Jurkat, Clone E6-1 (cell line): ENCODE data around the gene ST3GAL4. TPM values are rescaled to one million over a fixed set of nuclear protein-coding genes. Genes with fewer than 3 reads are reported as not detected.
"Not testable (repeated sequence)": the region's sequence is repeated elsewhere in the genome, so short reads cannot be mapped to it uniquely, and the experiment has no call there.

Experiments
- DNase-seq: peaks from one replicate; pipeline ENCODE4 v3.0.0-alpha.2; 2011; ENCODE audit warnings: low read depth, low spot score
- H3K4me3 ChIP-seq: 2 replicates; pipeline ENCODE4 v1.5.1; 2011; ENCODE audit warnings: mild to moderate bottlenecking, low read length, control low read depth, moderate library complexity
- polyA plus RNA-seq: library from polyadenylated mRNA; unstranded; fragments of >200 nt; gene quantifications from one replicate; pipeline ENCODE4 v1.2.1, GENCODE V29; 2012; ENCODE audit warnings: missing spikeins; ENCODE audit not compliant: insufficient read length, insufficient read depth

The ST3GAL4 gene
- 22.6 TPM for polyA plus RNA-seq

- H3K4me3 ChIP-seq: peak within 1 kb of the TSS; percentile 96
- DNase-seq: peak; percentile 63
Observed at GRCh38 chr11:126355324-126355925, at the start of gene ST3GAL4. Gene ST3GAL4 (plus strand): TSS chr11:126355686. CDS start chr11:126406156, 50,470 bp downstream.

- DNase-seq: no peak
- no peak overlapping the region for H3K4me3 ChIP-seq
Observed at GRCh38 chr11:126305699-126306098, 49.8 kb upstream of the ST3GAL4 start.

- peak; percentile 56 for DNase-seq
- H3K4me3 ChIP-seq: no peak overlapping the region
Observed at GRCh38 chr11:126307706-126308105, 47.8 kb upstream of the ST3GAL4 start.

- no peak overlapping the region for H3K4me3 ChIP-seq
- DNase-seq: no peak
Observed at GRCh38 chr11:126308271-126308671, 47.2 kb upstream of the ST3GAL4 start.

- not testable (repeated sequence) for H3K4me3 ChIP-seq, DNase-seq
Observed at GRCh38 chr11:126308771-126309170, 46.7 kb upstream of the ST3GAL4 start.

- DNase-seq: no peak
- H3K4me3 ChIP-seq: no peak overlapping the region
Observed at GRCh38 chr11:126310200-126310991, 45.1 kb upstream of the ST3GAL4 start.

GRCh38 chr11:126310992-126311310, 44.5 kb upstream of the ST3GAL4 start:
- DNase-seq: no peak
- no peak overlapping the region for H3K4me3 ChIP-seq

- no peak for DNase-seq
- H3K4me3 ChIP-seq: no peak overlapping the region
Observed at GRCh38 chr11:126311401-126312291, 43.8 kb upstream of the ST3GAL4 start.

- no peak overlapping the region for H3K4me3 ChIP-seq
- no peak for DNase-seq
Observed at GRCh38 chr11:126312961-126313360, 42.5 kb upstream of the ST3GAL4 start.

GRCh38 chr11:126313826-126314225, 41.7 kb upstream of the ST3GAL4 start:
- DNase-seq: no peak
- H3K4me3 ChIP-seq: no peak overlapping the region

- DNase-seq: no peak
- H3K4me3 ChIP-seq: peak overlapping the region; percentile 38
Observed at GRCh38 chr11:126317432-126317755, 38.1 kb upstream of the ST3GAL4 start.

- peak overlapping the region; percentile 38 for H3K4me3 ChIP-seq
- DNase-seq: peak; percentile 79
Observed at GRCh38 chr11:126317756-126318573, 37.5 kb upstream of the ST3GAL4 start.

- H3K4me3 ChIP-seq: peak overlapping the region; percentile 38
- peak; percentile 95 for DNase-seq
Observed at GRCh38 chr11:126318574-126319373, 36.7 kb upstream of the ST3GAL4 start.

- DNase-seq: no peak
- H3K4me3 ChIP-seq: peak overlapping the region; percentile 38
Observed at GRCh38 chr11:126319374-126319740, 36.1 kb upstream of the ST3GAL4 start.

GRCh38 chr11:126322996-126323395, 32.5 kb upstream of the ST3GAL4 start:
- no peak for DNase-seq

GRCh38 chr11:126327281-126328000, 28.0 kb upstream of the ST3GAL4 start:
- H3K4me3 ChIP-seq: no peak overlapping the region
- DNase-seq: no peak

More at GRCh38 chr11:126322996-126323395, 32.5 kb upstream of the ST3GAL4 start:
- H3K4me3 ChIP-seq: no peak overlapping the region

- DNase-seq: no peak
- no peak overlapping the region for H3K4me3 ChIP-seq
Observed at GRCh38 chr11:126328001-126328390, 27.5 kb upstream of the ST3GAL4 start.

GRCh38 chr11:126328444-126328843, 27.0 kb upstream of the ST3GAL4 start:
- no peak overlapping the region for H3K4me3 ChIP-seq
- DNase-seq: no peak
